RWPE2 (cell line): ENCODE measurements around the gene API5.

Experiments used
- ATAC-seq: fragments of 200-7000 bp; cut with Tn5 transposase; 3 replicates; pipeline ENCODE4 v1.9.1; 2021; ENCODE audit warnings: low read depth
- DNase-seq: peaks from one replicate; pipeline ENCODE4 v3.0.0-alpha.2; 2020; ENCODE audit warnings: low spot score
- H3K27ac ChIP-seq: fragments of 450-650 bp; 2 replicates; pipeline ENCODE4 v1.5.1; 2017; ENCODE audit warnings: mild to moderate bottlenecking; ENCODE audit not compliant: poor library complexity, severe bottlenecking
- H3K27me3 ChIP-seq: fragments of 250-450 bp; sonication (Bioruptor Pico); 2 replicates; pipeline ENCODE4 v1.5.1; 2021; ENCODE audit warnings: mild to moderate bottlenecking, moderate library complexity; ENCODE audit not compliant: insufficient read depth, poor library complexity, severe bottlenecking
- H3K36me3 ChIP-seq: fragments of 250-450 bp; sonication (Bioruptor Pico); 2 replicates; pipeline ENCODE4 v1.5.1; 2020; ENCODE audit warnings: low read depth, mild to moderate bottlenecking, moderate library complexity
- H3K4me1 ChIP-seq: fragments of 250-450 bp; sonication (Bioruptor Pico); 2 replicates; pipeline ENCODE4 v1.5.1; 2021; ENCODE audit warnings: mild to moderate bottlenecking, moderate library complexity; ENCODE audit not compliant: insufficient read depth, poor library complexity, severe bottlenecking
- H3K4me3 ChIP-seq: fragments of 250-450 bp; sonication (Bioruptor Pico); 2 replicates; pipeline ENCODE4 v1.5.1; 2021; ENCODE audit warnings: mild to moderate bottlenecking, moderate library complexity; ENCODE audit not compliant: severe bottlenecking
- H3K9me3 ChIP-seq: fragments of 250-450 bp; sonication (Bioruptor Pico); 2 replicates; pipeline ENCODE4 v1.5.1; 2021; ENCODE audit warnings: mild to moderate bottlenecking, moderate library complexity; ENCODE audit not compliant: severe bottlenecking
- CTCF ChIP-seq: fragments of 450-650 bp; IDR thresholded peaks from one replicate; pipeline ENCODE4 v1.5.1; 2017; ENCODE audit warnings: mild to moderate bottlenecking, moderate library complexity; ENCODE audit not compliant: poor library complexity, severe bottlenecking

Gene API5

GRCh38 chr11:43393765-43394355 lies 82.1 kb downstream of the API5 start:
- Histone ChIP-seq H3K4me3 (no peak overlapping the region), H3K27ac (no peak overlapping the region), H3K36me3 (peaks cover 84% of the 10 kb centered on the region), H3K4me1 (no peaks in the 10 kb centered on the region), H3K9me3 (no peaks in the 10 kb centered on the region), H3K27me3 (no peaks in the 10 kb centered on the region)
- DNase-seq (no peak), ATAC-seq (no peak)
- no peak for TF ChIP-seq CTCF
